Breast epithelium (tissue), 3 donors: ENCODE data around the gene DNAH7.

Source experiments
- POLR2AphosphoS5 ChIP-seq, 3 donors: sonication (generic); formaldehyde crosslinking; IDR thresholded peaks; one replicate each; pipeline ENCODE4 v1.6.1; 2017; ENCODE audit warnings: antibody characterized with exemption in 3 of 3
- TF ChIP-seq, protein P1 (sequence below), 3 donors: fragments of 450-650 bp; IDR thresholded peaks; one replicate each; pipeline ENCODE4 v1.5.1; 2016 to 2017; ENCODE audit warnings: antibody characterized with exemption in 3 of 3, mild to moderate bottlenecking in 3 of 3, moderate library complexity in 3 of 3

DNA sequence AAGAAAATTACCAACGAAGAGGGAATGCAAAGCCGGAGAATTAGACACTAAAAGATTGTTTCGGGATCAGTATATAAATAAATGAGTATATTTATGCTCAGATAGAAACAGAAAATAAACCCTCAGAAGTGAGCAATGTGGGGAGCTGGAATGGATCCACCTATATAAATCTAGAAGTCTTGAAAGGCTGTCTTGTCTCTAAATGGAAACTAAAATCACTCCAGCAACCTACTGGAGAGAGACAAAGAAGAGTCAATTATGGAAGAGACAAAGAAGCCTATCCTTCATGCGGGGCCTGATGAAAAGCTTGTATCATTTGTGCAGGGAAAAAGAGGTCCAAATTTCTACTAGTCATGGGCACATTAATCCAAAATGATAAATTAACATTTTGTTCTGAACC lies 158.1 kb downstream of the DNAH7 start:
- no peak for TF ChIP-seq POLR2AphosphoS5 (IDR thresholded peaks at IDR 0.05)
- TF ChIP-seq, protein P1, sequence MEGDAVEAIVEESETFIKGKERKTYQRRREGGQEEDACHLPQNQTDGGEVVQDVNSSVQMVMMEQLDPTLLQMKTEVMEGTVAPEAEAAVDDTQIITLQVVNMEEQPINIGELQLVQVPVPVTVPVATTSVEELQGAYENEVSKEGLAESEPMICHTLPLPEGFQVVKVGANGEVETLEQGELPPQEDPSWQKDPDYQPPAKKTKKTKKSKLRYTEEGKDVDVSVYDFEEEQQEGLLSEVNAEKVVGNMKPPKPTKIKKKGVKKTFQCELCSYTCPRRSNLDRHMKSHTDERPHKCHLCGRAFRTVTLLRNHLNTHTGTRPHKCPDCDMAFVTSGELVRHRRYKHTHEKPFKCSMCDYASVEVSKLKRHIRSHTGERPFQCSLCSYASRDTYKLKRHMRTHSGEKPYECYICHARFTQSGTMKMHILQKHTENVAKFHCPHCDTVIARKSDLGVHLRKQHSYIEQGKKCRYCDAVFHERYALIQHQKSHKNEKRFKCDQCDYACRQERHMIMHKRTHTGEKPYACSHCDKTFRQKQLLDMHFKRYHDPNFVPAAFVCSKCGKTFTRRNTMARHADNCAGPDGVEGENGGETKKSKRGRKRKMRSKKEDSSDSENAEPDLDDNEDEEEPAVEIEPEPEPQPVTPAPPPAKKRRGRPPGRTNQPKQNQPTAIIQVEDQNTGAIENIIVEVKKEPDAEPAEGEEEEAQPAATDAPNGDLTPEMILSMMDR (IDR thresholded peaks at IDR 0.05): no peak
